GM18511 (cell line): ENCODE data around the gene DENND1C.
"Not testable (repeated sequence)": the region's sequence is repeated elsewhere in the genome, so short reads cannot be mapped to it uniquely, and the experiment has no call there.

ENCODE experiments used
- ATAC-seq: cut with Tn5 transposase; IDR thresholded peaks from one replicate; pipeline ENCODE4 v1.9.1; 2021; ENCODE audit warnings: mild to moderate bottlenecking, moderate library complexity; ENCODE audit not compliant: unreplicated experiment

The DENND1C gene

GRCh38 chr19:6509118-6509971 is 27.8 kb upstream of the DENND1C start:
- ATAC-seq, result no peak

- not testable (repeated sequence) for ATAC-seq
Observed at GRCh38 chr19:6508028-6508771, 26.6 kb upstream of the DENND1C start.

GRCh38 chr19:6503407-6504201 is 22.0 kb upstream of the DENND1C start:
- ATAC-seq, result no peak

GRCh38 chr19:6501740-6502648 is 20.4 kb upstream of the DENND1C start, which contains the start of gene TUBB4A:
TSS of gene TUBB4A (minus strand) at chr19:6502309. CDS start at chr19:6502212, 97 bp downstream.
- no peak for ATAC-seq

- no peak for ATAC-seq
Observed at GRCh38 chr19:6500837-6501739, 19.5 kb upstream of the DENND1C start.

- ATAC-seq, result no peak
Observed at GRCh38 chr19:6499052-6499790, 17.6 kb upstream of the DENND1C start.

GRCh38 chr19:6498294-6499036 is 16.9 kb upstream of the DENND1C start:
- ATAC-seq, result no peak

- no peak for ATAC-seq
Observed at GRCh38 chr19:6495947-6496346, 14.4 kb upstream of the DENND1C start.

GRCh38 chr19:6494438-6495036 is 12.9 kb upstream of the DENND1C start:
- ATAC-seq, result no peak

- ATAC-seq, result no peak
Observed at GRCh38 chr19:6491802-6492592, 10.4 kb upstream of the DENND1C start.

- ATAC-seq, result no peak
Observed at GRCh38 chr19:6490134-6490533, 8.5 kb upstream of the DENND1C start.

- ATAC-seq, result no peak
Observed at GRCh38 chr19:6489278-6490061, 7.9 kb upstream of the DENND1C start.

GRCh38 chr19:6484831-6485230 is 3.2 kb upstream of the DENND1C start:
- ATAC-seq, result no peak

GRCh38 chr19:6484230-6484629 is 2.6 kb upstream of the DENND1C start:
- ATAC-seq, result no peak

- no peak for ATAC-seq
Observed at GRCh38 chr19:6483235-6483634, 1.6 kb upstream of the DENND1C start.

GRCh38 chr19:6482343-6482686 is 728 bp upstream of the DENND1C start:
- ATAC-seq, result no peak
